HEK293 (cell line): ENCODE data around the gene P2RY6.

Experiments used
- ZNF146 ChIP-seq: fragments of 450-650 bp; formaldehyde crosslinking; IDR thresholded peaks from 2 replicates; pipeline ENCODE4 v1.5.1; 2016; ENCODE audit warnings: missing biosample characterization, missing genetic modification characterization
- ZNF274 ChIP-seq, 2 experiments: fragments of 200-500 bp in 1 of 2; fragments of 450-650 bp in 1 of 2; sonication (Bioruptor generic) in 1 of 2; formaldehyde crosslinking in 1 of 2; IDR thresholded peaks; 2 replicates each; pipeline versions ENCODE4 v1.5.1 to v1.6.1; 2014 to 2016; ENCODE audit warnings: borderline replicate concordance in 1 of 2, inconsistent platforms in 1 of 2, low read length in 1 of 2, missing biosample characterization in 1 of 2, missing genetic modification characterization in 1 of 2
- ZNF341 ChIP-seq: fragments of 450-650 bp; formaldehyde crosslinking; IDR thresholded peaks from 2 replicates; pipeline ENCODE4; 2016; ENCODE audit warnings: low read depth, missing biosample characterization, missing genetic modification characterization
- ZNF510 ChIP-seq: fragments of 450-650 bp; formaldehyde crosslinking; IDR thresholded peaks from 2 replicates; pipeline ENCODE4 v1.5.1; 2018; ENCODE audit warnings: mild to moderate bottlenecking, missing genetic modification characterization, missing biosample characterization; ENCODE audit not compliant: insufficient replicate concordance
- ZNF600 ChIP-seq: fragments of 450-650 bp; formaldehyde crosslinking; IDR thresholded peaks from 2 replicates; pipeline ENCODE4 v1.5.1; 2016; ENCODE audit warnings: missing biosample characterization, missing genetic modification characterization
- ZNF768 ChIP-seq: fragments of 450-650 bp; formaldehyde crosslinking; IDR thresholded peaks from 2 replicates; pipeline ENCODE4 v1.5.1; 2018; ENCODE audit warnings: missing biosample characterization, mild to moderate bottlenecking, missing genetic modification characterization
- ZNF785 ChIP-seq: fragments of 450-650 bp; formaldehyde crosslinking; IDR thresholded peaks from 2 replicates; pipeline ENCODE4 v1.5.1; 2016; ENCODE audit warnings: missing biosample characterization, missing genetic modification characterization
- ZNF843 ChIP-seq: fragments of 450-650 bp; formaldehyde crosslinking; IDR thresholded peaks from 2 replicates; pipeline ENCODE4 v1.5.1; 2016; ENCODE audit warnings: missing biosample characterization, missing genetic modification characterization
- TF ChIP-seq, protein P1 (sequence below): fragments of 450-650 bp; formaldehyde crosslinking; IDR thresholded peaks from 2 replicates; pipeline ENCODE4 v1.5.1; 2016; ENCODE audit warnings: missing biosample characterization, missing genetic modification characterization
- TF ChIP-seq, protein P2 (sequence below): fragments of 450-650 bp; formaldehyde crosslinking; IDR thresholded peaks from 2 replicates; pipeline ENCODE4 v1.5.1; 2016; ENCODE audit warnings: missing biosample characterization, missing genetic modification characterization

DNA sequence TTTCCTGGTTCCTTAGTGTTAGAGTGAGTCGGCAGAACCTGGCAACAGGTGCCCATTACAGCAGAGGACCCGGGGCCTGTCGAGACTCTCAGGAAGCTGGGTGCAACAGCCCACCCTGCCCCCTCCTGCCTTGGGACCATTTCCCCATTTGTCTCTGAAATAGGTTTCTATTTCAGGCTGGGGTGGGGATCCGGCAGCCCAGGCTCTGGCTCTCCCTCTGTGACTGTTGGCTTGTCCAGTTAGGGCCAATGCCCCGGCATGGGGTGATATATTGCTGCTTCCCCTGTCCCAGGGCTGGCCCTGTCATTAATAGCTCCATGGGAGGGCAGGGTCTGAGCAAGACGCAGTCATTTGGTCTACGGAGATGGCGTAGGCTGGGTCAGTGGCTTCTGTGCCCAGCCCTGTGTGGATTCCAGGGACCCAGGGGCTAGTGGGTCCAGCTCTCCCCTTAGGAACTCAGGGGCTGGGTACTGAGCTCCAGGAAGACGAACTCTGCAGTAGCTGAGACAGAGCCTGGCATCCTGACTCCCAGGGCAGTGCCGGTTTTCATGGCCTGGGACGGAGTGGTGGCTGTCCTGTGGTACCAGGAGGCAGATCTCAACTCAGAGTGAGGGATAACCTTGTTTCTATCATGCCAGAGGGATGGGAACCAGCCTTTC lies 2.7 kb downstream of the P2RY6 start:
- TF ChIP-seq ZNF146 (tag by site-specific recombination) (no peak), ZNF600 (no peak), ZNF785 (tag by site-specific recombination) (no peak), ZNF341 (tag by site-specific recombination) (no peak), ZNF843 (tag by site-specific recombination) (no peak), ZNF510 (no peak), ZNF768 (tag by site-specific recombination) (no peak), ZNF274 (IDR thresholded peaks at IDR 0.05; ENCODE audit: low read length) (no peak), ZNF274 (tag by site-specific recombination; IDR thresholded peaks at IDR 0.05; ENCODE audit: borderline replicate concordance) (no peak)
- TF ChIP-seq, protein P1, sequence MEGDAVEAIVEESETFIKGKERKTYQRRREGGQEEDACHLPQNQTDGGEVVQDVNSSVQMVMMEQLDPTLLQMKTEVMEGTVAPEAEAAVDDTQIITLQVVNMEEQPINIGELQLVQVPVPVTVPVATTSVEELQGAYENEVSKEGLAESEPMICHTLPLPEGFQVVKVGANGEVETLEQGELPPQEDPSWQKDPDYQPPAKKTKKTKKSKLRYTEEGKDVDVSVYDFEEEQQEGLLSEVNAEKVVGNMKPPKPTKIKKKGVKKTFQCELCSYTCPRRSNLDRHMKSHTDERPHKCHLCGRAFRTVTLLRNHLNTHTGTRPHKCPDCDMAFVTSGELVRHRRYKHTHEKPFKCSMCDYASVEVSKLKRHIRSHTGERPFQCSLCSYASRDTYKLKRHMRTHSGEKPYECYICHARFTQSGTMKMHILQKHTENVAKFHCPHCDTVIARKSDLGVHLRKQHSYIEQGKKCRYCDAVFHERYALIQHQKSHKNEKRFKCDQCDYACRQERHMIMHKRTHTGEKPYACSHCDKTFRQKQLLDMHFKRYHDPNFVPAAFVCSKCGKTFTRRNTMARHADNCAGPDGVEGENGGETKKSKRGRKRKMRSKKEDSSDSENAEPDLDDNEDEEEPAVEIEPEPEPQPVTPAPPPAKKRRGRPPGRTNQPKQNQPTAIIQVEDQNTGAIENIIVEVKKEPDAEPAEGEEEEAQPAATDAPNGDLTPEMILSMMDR (tag by site-specific recombination) = no peak
- TF ChIP-seq, protein P2, sequence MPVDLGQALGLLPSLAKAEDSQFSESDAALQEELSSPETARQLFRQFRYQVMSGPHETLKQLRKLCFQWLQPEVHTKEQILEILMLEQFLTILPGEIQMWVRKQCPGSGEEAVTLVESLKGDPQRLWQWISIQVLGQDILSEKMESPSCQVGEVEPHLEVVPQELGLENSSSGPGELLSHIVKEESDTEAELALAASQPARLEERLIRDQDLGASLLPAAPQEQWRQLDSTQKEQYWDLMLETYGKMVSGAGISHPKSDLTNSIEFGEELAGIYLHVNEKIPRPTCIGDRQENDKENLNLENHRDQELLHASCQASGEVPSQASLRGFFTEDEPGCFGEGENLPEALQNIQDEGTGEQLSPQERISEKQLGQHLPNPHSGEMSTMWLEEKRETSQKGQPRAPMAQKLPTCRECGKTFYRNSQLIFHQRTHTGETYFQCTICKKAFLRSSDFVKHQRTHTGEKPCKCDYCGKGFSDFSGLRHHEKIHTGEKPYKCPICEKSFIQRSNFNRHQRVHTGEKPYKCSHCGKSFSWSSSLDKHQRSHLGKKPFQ (tag by site-specific recombination) = no peak
